Mucosa of gallbladder (tissue), 1 donor: Measurements from ENCODE around the gene CACNG7. TPM values are rescaled to one million over a fixed set of nuclear protein-coding genes. Genes with fewer than 3 reads are reported as not detected.

Experiments
- DNase-seq: peaks from one replicate; pipeline ENCODE4 v3.0.0-alpha.2; 2020; ENCODE audit warnings: low spot score
- total RNA-seq: library from RNA; stranded (reverse); gene quantifications from one replicate; pipeline ENCODE4 v1.2.1, GENCODE V29; 2021
- donor health status: DM: no; HTN: no; CAD: no.

CACNG7 gene
- total RNA-seq, 1 donor from 2014 or later: not detected

GRCh38 chr19:53878776-53879139 lies 30.3 kb upstream of the CACNG7 start:
- no peak for DNase-seq

GRCh38 chr19:53879140-53880081 lies 29.7 kb upstream of the CACNG7 start:
- peak; percentile 90 for DNase-seq

DNA sequence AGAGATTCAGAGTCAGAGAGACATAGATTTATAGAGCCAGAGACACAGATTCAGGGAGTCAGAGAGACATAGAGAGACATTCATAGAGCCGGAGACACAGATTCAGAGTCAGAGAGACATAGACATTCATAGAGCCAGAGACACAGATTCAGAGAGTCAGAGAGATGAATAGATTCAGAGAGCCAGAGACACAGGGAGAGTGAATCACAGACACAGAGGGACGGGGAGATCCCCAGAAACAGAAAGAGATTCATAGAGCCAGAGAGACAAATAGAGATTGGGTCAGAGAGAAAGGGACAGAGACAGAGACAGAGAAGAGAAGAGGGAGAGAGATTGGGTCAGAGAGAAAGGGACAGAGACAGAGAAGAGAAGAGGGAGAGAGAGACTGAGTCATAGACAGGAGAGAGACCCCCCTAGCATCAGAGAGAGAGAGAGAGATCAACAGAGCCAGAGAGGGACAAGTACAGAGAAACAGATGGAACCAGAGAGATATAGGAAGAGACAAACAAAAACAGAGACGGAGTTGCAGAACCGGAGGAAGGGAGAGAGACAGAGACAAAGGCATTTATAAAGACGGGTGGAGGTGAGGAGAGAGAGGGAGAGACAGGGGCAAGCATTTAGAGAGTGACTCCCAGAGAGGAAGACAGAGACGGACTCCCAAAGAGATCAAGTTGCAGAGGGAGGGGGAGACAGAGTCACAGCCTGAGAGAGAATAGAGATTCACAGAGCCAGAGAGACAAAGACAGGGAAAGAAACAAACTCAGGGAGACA lies 28.2 kb upstream of the CACNG7 start:
- no peak for DNase-seq

DNA sequence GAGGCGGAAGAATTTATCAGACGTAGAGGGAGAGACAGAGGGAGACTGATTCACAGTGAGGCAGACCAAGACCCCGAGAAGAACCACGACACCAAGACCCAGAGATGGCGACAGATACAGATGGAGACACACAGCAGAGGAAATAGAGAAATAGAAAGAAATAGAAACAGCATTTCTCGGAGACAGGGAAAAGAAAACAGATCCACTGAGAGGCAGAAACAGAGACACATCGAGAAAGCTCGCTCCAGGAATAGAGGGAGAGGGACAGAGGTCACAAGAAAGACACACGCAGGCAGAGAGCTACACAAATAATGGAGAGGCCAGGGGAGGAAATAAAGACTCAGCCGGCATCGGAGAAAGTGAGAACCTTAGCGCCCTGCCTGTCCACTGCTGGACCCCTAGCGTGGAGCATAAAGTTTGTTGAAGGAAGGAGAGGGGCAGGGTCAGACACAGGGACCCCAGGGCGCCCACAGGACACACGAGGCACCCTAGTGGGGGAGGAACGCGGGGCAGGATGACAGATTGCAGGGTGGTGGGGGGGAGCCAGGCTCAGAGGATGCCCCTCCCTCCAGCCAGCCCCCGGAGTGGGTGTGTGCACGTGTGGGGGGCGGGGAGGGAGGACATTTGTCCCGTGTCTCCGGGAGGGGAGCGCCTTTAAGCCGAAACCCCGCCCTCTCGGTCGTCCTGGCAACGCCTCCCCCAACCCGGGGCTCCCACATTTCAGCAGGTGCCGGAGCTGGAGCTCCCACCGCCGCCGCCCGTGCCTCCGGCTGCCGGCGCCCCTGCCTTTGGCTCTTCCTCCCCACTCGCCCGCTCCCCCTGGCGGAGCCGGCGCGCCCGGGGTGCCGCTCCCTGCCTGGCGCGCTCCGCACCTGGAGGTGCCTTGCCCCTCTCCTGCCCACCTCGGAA lies 27.3 kb upstream of the CACNG7 start, which contains the start of gene PRKCG:
Gene PRKCG, plus strand, starts transcription at position 716 of the 909 bp plus-strand sequence. CDS start 298 bp downstream, outside the sequence.
- DNase-seq: no peak

GRCh38 chr19:53882391-53883050 lies 26.6 kb upstream of the CACNG7 start:
- no peak for DNase-seq

GRCh38 chr19:53883231-53883661 lies 25.8 kb upstream of the CACNG7 start:
- no peak for DNase-seq

DNA sequence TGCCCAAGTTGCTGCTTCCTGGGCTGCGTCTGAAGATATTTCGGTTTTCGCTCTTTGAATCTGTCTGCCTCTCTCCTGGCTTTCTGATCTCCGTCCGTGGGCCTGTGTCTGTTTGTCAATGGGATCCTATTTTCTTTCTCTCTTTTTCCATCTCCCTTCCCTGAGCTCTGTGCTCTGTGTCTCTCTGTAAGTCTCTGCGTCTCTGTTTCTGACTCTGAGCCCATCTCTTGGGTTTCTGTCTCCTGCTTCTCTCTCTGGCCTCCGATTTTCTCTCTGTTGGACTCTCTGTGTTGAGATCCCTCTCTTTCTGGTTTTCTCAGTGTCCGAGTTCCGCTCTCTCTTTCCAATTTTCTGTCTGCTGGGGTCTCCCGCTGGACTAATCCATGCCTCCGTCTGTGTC lies 25.3 kb upstream of the CACNG7 start:
- DNase-seq: no peak

DNA sequence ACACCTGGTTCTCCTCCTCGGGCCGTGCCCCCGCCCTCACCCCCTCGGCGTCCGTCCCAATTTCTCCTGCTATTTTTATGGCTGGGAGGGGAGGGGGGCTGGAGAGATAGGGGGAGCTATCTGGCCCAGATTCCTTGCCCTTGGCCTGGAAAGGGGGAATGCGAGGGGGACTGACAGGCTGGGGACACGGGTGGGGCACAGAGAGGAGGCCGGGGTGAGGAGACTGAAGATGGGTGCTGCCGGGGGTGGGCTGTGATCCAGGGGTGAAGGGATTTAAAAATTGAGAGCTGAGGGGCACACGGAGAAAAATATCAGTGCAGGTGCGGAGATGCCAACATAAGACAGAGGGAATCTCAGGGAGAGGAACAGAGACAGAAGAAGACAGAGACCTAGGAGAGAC lies 24.8 kb upstream of the CACNG7 start:
- no peak for DNase-seq

- DNase-seq: no peak
These were observed 24.0 kb upstream of the CACNG7 start for GRCh38 chr19:53885036-53885435.

DNA sequence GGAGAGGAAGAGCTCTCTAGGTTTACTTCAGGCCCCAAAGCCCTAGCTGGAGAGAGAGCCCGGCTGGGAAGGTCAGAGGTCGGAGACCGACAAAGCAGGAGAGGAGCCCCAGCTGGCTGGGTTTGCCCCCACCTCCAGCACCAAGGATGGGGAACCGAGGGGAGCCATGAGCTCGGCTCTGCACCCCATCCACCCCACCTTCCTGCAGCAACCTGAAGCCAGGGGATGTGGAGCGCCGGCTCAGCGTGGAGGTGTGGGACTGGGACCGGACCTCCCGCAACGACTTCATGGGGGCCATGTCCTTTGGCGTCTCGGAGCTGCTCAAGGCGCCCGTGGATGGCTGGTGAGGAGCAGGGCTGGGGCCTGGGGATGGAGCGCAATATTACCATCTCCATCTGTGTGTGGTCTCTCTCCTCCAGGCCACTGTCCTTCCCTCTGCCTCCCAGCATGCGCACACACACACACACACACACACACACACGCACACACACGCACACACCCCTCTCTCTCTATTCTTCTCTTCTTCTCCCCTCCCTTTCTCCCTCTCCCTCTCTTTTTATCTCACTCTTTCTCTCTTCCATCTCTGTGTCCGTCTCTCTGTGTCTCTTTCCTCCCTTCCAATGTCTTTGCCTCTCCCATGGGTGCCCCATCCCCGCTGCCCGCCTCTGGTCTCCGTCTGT lies 16.6 kb upstream of the CACNG7 start:
- no peak for DNase-seq

DNA sequence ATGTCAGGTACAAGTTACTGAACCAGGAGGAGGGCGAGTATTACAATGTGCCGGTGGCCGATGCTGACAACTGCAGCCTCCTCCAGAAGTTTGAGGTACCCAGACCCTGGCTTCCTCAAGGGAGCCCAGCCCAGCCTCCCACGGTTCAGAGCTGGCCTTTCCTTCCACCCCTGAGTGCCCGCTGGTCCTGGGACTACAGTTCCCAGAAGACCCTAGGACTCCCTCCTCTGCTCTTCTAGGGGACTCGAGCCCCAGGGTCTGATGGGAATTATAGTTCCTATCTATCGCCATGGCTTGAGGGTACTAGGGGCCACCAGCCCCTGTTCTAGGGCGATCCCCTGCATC lies 16.1 kb upstream of the CACNG7 start:
- no peak for DNase-seq

- DNase-seq: no peak
These were observed 14.4 kb upstream of the CACNG7 start for GRCh38 chr19:53894707-53895106.

GRCh38 chr19:53896682-53897081 lies 12.4 kb upstream of the CACNG7 start:
- no peak for DNase-seq

GRCh38 chr19:53897459-53897858 lies 11.6 kb upstream of the CACNG7 start:
- DNase-seq: no peak

DNA sequence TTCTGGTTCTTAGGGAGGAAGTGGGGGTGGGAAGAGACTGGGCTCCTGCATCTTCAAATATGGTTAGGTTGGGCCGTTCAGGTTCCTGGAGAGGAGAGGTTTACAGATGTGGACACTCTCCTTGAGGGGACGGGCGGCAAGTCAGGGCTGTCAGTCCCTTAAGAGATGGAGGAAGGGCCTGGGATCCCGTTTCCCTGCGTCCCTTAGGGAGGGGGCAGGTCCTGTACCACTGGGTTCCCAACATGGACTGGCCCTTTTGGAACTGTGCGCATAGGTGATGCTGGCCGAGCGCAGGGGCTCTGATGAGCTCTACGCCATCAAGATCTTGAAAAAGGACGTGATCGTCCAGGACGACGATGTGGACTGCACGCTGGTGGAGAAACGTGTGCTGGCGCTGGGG lies 10.9 kb upstream of the CACNG7 start:
- DNase-seq: no peak

- no peak for DNase-seq
These were observed 10.3 kb upstream of the CACNG7 start for GRCh38 chr19:53898636-53899341.

GRCh38 chr19:53900191-53900860 lies 8.8 kb upstream of the CACNG7 start:
- no peak for DNase-seq

- DNase-seq: peak; percentile 22
These were observed 5.9 kb upstream of the CACNG7 start for GRCh38 chr19:53903055-53903680.

GRCh38 chr19:53904909-53905308 lies 4.2 kb upstream of the CACNG7 start:
- DNase-seq: no peak
